HG02759 (cell line): ENCODE data around the gene TRIO.
"Not testable (repeated sequence)": the region's sequence is repeated elsewhere in the genome, so short reads cannot be mapped to it uniquely, and the experiment has no call there.

Experiments
- ATAC-seq: cut with Tn5 transposase; IDR thresholded peaks from one replicate; pipeline ENCODE4 v1.9.1; 2021; ENCODE audit warnings: mild to moderate bottlenecking, moderate library complexity; ENCODE audit not compliant: unreplicated experiment

TRIO gene

GRCh38 chr5:14369780-14370179 is 226.6 kb downstream of the TRIO start:
- ATAC-seq, result no peak

- ATAC-seq, result no peak
Observed at GRCh38 chr5:14370386-14370785, 227.2 kb downstream of the TRIO start.

- ATAC-seq, result no peak
Observed at GRCh38 chr5:14373685-14374084, 230.5 kb downstream of the TRIO start.

GRCh38 chr5:14374100-14374499 is 231.0 kb downstream of the TRIO start:
- no peak for ATAC-seq

GRCh38 chr5:14376789-14377188 is 233.6 kb downstream of the TRIO start:
- no peak for ATAC-seq

GRCh38 chr5:14379739-14380497 is 236.8 kb downstream of the TRIO start:
- ATAC-seq, result no peak

GRCh38 chr5:14380712-14381111 is 237.6 kb downstream of the TRIO start:
- no peak for ATAC-seq

- ATAC-seq, result no peak
Observed at GRCh38 chr5:14382640-14383039, 239.5 kb downstream of the TRIO start.

- no peak for ATAC-seq
Observed at GRCh38 chr5:14383923-14384322, 240.8 kb downstream of the TRIO start.

GRCh38 chr5:14385019-14385418 is 241.9 kb downstream of the TRIO start:
- ATAC-seq, result no peak

GRCh38 chr5:14386884-14387624 is 243.9 kb downstream of the TRIO start:
- no peak for ATAC-seq

- ATAC-seq, result no peak
Observed at GRCh38 chr5:14388741-14389140, 245.6 kb downstream of the TRIO start.

- ATAC-seq, result not testable (repeated sequence)
Observed at GRCh38 chr5:14392552-14392951, 249.4 kb downstream of the TRIO start.

GRCh38 chr5:14394365-14394764 is 251.2 kb downstream of the TRIO start:
- no peak for ATAC-seq

- ATAC-seq, result no peak
Observed at GRCh38 chr5:14395411-14395810, 252.3 kb downstream of the TRIO start.

- no peak for ATAC-seq
Observed at GRCh38 chr5:14396066-14396465, 252.9 kb downstream of the TRIO start.

- ATAC-seq, result no peak
Observed at GRCh38 chr5:14396737-14397136, 253.6 kb downstream of the TRIO start.

- no peak for ATAC-seq
Observed at GRCh38 chr5:14397717-14398116, 254.6 kb downstream of the TRIO start.

- ATAC-seq, result no peak
Observed at GRCh38 chr5:14399054-14399692, 256.0 kb downstream of the TRIO start.

GRCh38 chr5:14400085-14400484 is 256.9 kb downstream of the TRIO start:
- no peak for ATAC-seq

- ATAC-seq, result no peak
Observed at GRCh38 chr5:14400611-14401010, 257.5 kb downstream of the TRIO start.

GRCh38 chr5:14401639-14402038 is 258.5 kb downstream of the TRIO start:
- no peak for ATAC-seq
